ENCODE results near the gene SCARB1. TPM values are rescaled to one million over a fixed set of nuclear protein-coding genes. Genes with fewer than 3 reads are reported as not detected.

SCARB1 gene
- polyA plus RNA-seq, 10 donors = 16.5 to 30.6 (median 20.7) TPM

- DNase-seq = no peak
Measured at GRCh38 chr12:124823272-124823970, 40.2 kb downstream of the SCARB1 start.

GRCh38 chr12:124822218-124822617, 41.4 kb downstream of the SCARB1 start:
- DNase-seq = no peak

DNA sequence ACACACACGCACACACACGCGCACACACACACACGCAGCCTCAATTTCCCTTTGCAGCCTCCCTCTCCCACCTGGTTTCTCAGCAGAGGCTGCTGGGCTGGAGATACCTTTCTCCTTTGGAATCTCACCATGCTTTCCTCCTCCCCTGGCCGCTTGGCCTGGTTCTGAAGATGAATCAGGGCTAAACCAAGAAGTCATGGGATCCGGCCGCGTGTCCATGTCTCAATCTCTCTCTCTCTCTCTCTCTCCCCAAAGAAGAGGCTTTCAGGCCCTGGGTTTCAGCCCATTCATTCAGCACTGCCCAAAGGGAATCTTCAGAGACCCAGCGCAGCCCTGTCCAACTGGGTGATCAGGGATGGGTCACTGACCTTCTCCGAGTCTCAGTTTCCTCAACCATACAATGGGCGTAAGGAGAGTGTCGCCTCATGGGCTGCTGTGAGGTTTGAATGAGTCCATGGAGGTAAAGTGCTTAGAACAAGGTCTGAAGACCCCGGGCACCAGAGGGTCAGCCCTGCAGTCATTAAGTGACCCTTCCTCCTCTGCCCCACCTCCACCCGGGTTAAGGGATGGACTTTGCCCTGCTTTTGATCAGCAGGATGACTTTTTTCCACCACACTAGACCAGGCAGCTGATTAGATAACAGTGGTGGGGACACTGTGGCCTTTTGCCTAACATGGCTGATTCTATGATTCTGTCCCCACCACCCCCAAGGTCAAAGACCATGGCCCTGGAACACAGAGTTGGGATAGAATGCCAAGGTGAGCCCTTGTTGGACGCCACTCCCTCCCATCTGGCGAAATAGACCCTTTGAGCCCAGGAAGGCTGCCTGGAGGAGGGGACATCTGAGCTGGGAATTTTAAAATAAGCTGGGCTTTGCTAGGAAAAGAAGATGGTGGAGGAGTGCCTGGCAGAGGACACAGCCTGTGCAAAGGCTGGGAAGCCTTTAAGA, 42.1 kb downstream of the SCARB1 start:
- DNase-seq = no peak

DNA sequence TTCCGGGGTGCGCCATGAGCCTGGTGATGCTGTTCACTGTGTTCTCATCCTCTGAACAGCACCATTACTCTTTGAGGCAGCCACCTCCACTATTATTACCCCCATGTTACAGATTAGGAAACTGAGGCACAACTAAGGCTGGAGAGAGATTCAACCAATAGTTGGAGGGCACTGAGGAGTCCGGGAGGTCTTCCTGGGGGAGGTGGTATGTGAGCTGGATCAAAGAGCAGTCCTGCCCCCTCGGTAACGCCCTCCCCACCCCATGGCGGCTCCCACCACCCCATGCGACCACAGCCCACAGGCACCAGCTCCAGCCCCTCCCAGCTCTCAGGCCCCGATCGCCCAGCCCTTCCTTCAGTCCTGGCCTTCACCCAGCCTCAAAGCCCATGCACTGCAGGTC, 43.5 kb downstream of the SCARB1 start:
- no peak for DNase-seq

DNA sequence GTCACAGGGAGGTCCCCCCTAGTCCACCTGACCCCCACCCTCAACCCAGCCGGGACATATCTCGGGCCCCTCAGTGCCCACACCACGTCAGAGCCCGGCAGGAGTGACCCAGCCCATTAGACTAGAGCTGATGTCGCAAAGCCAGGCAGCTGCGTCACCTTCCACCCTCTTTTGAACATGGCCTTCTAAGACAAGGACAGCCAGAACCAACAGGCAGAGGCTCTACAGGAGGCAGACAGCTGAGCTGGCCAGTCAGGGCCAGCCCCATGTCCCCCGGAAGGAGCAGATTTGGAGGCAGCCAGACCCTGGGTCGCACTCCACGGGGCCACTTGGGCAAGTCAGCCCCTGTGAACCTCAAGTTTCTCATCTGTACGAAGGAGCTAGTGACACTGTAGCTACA, 44.1 kb downstream of the SCARB1 start:
- no peak for DNase-seq

- no peak for DNase-seq
Measured at GRCh38 chr12:124819080-124819479, 44.6 kb downstream of the SCARB1 start.

DNA sequence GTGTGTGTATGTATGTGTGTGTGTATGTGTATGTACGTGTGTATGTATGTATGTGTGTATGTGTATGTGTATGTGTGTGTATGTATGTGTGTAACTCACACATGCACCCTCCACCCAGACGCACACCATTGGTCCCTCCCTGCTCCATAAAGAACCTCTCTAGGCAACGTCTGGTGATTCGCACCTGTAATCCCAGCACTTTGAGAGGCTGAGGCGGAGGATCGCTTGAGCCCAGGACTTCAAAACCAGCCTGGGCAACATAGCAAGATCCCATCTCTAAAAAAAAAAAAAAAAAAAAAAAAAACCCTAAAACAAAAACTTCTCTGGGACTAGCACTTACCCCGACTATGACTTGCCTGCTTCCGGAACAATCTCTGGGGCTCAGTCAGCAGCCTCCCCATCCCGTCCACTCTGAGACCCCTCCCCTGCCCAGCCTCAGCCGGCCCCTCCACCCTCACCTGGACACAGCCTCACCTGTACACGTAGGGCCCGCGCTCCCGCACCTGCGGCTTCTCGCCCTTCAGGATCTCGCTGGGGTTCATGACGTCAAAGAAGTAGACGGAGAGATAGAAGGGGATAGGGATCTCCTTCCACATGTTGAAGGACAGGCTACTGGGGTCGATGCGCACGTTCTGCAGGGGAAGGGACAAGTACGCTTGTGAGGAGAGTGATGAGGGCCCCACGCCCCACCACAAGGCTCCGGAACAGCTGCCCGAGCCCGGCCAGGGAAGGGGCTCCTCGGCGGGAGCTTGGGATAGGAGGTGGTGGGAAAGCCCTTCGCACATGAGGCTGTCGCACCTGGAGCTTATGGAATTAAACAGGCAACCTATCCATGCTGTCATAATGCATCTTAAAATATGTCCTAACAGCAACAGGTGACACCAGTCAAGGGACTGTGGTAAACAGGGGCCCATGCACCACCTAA, 46.3 kb downstream of the SCARB1 start:
- no peak for DNase-seq

- no peak for DNase-seq
Measured at GRCh38 chr12:124816295-124816854, 47.3 kb downstream of the SCARB1 start.

- peak in 2 of 3 donors; percentile 22 to 57 for DNase-seq
Measured at GRCh38 chr12:124814741-124815613, 48.7 kb downstream of the SCARB1 start.

DNA sequence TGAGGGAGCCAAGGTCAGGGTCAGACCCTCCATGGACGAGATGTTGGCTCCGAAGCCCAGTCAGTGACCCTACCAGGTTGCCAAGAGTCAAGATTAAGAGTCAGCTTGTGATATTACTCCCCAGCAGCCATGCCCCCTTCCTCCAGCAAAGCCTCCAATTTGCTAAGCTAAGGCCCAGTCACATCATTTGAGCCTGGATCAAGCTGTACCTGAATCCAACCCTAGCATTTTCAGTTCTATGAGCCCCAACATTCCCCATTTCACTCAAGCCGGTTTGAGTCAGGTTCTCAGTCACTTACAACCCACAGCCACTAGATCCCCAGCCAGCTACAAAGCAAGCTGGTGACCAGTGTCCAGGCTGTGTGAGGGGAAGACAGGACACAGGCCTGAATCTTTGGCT, 49.9 kb downstream of the SCARB1 start:
- DNase-seq = no peak

- no peak for DNase-seq
Measured at GRCh38 chr12:124812979-124813378, 50.7 kb downstream of the SCARB1 start.

- no peak for DNase-seq
Measured at GRCh38 chr12:124812356-124812755, 51.3 kb downstream of the SCARB1 start.

GRCh38 chr12:124811633-124812032, 52.0 kb downstream of the SCARB1 start:
- DNase-seq = no peak

DNA sequence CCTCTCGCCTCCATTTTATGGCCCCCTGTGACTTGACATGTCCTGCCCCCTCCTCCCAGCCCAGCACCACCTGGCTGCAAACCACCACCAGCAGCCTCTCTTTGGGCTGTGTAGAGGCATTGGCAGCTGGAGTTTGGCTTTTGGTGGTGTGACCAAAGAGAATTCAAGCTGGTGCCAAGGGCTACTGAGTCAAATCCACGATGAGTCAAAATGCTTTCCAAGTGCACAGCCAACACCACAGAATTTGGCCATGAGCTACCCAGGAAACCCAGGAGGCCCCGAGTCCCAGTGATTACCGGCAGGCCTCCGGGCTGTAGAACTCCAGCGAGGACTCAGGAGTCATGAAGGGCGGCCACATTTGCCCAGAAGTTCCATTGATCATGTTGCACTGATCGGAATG, 53.8 kb downstream of the SCARB1 start:
- DNase-seq = no peak

DNA sequence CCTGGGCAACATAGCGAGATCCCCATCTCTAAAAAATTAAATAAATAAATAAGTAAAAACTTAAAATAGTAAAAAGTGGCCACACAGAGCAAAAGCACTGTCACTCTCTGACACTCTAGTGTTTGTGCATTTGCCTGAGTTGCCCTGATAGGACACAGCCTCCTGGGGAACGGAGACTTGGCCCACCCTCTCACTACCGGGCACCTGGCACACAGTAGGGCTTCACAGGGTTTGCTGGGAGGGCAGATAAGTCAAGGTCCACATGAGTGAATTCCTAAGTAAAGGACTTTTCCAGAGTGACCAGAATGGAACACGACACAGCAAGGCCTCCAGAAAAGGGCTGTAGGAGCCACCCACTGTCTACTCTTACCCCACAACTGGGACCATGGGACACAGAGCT, 54.3 kb downstream of the SCARB1 start:
- no peak for DNase-seq

DNA sequence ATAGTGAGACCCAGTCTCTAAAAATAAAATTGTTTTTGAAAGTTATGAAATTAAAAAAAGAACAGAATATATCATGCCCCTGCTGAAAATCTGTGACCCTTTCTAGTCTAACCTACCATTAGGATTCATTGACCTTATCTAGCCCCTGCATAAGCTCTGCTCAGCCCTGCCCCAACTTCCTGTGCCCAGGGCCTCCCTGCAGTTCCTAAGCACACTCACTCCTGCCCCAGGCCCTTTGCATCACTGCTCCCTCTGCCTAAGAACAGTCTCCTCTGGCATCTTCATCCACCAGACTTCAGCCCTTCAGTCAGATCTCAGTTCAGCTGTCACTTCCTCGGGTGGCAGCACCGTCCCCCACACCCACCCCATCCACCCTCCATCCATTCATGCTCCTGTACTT, 55.4 kb downstream of the SCARB1 start:
- DNase-seq = no peak

DNA sequence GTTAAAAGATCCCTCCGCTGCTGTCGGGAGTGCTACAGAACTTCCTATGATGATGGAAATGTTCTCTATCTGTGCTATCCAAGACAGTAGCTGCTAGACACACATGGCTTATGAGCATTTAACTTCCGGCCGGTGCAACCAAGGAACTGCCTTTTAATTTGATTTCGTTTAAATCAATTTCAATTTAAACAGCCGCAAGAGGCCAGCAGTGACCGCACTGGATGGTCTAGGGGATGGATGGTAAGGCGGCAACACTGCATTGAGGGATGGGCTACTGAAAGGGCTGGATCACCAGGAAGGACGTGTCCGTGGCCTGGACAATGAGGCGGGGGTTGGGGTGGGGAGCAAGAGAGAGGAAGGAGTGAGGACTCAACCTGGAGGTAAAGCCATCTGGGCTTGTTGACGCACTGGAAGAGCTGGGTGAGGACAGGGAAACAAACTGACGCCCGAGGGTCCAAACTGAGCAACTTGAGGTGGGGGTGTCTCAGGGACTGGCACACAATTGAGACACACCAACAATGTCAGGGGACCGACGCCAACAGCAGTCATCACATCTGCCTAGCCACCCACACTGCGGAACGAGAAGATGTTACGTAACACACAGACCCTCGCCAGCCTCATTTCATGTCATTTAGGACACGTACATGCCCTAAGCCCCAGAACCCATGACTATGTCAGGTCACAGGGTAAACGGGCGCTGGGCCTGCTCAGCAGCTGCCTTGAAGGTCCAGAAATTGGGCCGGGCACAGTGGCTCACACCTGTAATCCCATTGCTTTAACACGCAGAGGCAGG, 57.6 kb downstream of the SCARB1 start:
- DNase-seq = no peak

DNA sequence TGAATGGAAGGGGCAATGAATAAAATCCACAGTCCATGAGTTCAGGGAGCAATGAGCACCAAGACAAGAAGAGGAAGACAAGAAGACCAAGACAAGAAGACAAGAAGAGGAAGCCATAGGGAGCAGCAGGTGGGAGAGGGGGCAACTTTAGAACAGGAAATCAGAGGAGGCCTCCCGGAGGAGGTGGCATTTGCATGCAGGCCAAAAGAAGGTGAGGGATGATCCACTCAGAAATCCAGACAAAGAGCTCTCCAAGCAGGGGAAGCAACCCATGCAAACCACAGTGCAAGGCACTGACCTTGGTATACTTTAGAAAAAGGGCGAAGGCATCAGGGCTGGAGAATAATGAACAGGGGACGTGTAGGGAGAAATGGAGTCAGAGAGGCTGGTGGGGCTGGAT, 58.6 kb downstream of the SCARB1 start:
- no peak for DNase-seq

DNA sequence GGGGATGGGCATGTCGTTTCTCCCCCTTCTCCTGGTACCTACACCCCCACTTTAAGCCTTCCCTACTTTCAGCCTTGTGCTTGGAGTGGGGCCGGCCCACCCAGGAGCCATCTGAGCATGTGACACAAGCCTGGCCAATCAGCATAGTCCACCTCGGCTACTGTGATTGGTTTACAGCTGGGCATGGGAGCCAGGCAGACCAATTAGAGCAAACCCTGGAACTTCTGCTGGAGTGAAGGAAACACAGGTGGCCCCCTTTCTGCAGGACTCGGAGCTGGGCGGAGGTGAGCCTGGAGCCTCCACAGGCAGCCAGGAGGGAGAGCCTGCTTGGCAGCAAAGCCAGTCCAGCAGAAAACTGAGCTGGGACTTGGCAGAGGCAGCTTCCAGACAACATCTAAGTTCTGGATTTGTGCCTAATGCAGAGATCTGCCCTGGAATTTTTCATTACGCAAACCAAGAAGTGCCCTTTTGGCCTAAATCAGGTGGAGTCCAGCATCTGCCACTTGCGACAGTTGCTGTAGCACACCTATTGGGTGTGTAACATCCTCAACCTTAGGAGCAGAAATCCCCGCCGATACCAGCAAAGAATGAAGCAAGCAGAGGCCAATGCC, 59.5 kb downstream of the SCARB1 start:
- peak in 2 of 3 donors; percentile 35 to 61 for DNase-seq

Measured in muscle of back (tissue), 11 donors.